ENCODE data around the gene IKZF1. TPM values are rescaled to one million over a fixed set of nuclear protein-coding genes. Genes with fewer than 3 reads are reported as not detected.

The IKZF1 gene
- polyA plus RNA-seq, 2 donors = 1.0 to 1.1 TPM

DNA sequence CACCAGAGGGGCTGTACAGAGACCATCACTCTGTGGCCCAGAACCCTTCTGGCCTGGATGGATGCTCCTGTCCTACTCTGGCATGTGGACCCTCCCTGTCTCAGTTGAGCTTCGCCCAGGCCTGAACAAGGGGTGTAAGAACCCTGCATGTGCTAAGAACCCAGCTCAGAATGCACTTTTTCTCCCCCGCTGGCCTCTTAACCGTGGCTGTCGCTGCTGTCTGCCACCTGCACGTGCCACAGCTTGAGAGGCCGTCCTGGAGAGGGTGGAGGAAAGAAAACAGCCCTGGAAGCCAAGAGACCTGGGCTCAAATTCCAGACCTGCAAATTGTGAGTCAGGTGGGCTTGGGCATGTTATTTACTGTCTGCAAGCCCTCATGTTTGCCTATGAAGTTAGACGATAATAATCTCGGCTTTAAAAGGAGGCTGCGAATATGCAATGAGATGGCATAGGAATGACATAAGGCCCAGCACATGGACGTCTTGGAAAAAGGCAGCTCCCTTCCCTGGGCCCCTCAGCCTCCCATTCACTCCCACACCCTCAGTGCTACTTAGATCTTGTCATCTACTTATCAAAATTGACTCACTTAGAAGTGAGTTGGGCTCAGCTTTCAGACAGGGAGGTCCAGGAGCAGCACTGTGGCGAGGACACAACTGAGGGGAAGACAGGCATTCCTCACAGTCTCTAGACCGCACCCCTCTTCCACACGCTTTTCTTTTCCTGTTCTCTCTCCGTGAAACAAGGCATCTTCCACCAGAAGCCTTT lies 114.2 kb downstream of the IKZF1 start:
- no peaks in the 10 kb centered on the region for H3K27me3 ChIP-seq (ENCODE audit: control insufficient read depth in 1 of 2, insufficient read depth in 2 of 2, low read length in 2 of 2)
- no peaks in the 10 kb centered on the region for H3K4me1 ChIP-seq (ENCODE audit: control insufficient read depth in 2 of 2, insufficient read depth in 2 of 2, low read length in 1 of 2)
- H3K27ac ChIP-seq (ENCODE audit: low read depth in 2 of 2, low read length in 1 of 2) = no peak overlapping the region
- WGBS, 2 donors = 72% methylated on average over 14 of the region's 14 CpGs
- no peaks in the 10 kb centered on the region for H3K36me3 ChIP-seq (ENCODE audit: control insufficient read depth in 2 of 2, insufficient read depth in 2 of 2, low read length in 1 of 2)
- no peaks in the 10 kb centered on the region for H3K9me3 ChIP-seq (ENCODE audit: control insufficient read depth in 2 of 2, insufficient read depth in 1 of 2, low read depth in 1 of 2, low read length in 1 of 2)
- no peak overlapping the region for H3K4me3 ChIP-seq (ENCODE audit: low read depth in 1 of 2, low read length in 2 of 2)

DNA sequence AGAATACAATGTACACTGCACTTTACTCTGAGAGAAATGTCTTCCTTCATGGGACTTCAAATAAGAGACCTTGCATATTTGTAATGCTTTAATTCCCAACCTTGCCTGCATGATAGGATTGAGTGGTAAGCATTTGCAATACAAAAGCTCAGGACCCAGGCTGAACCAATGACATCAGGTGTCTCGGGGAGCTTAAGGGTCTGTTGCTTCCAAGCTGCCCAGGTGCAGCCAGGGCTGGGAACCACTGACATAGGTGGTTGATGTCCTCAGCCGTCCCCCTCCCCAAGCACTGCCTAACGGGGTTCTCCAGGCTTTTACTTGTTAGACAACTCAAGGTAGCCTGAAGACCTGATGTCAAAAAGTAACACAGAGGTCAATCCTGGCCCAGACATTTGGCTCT lies 116.5 kb downstream of the IKZF1 start:
- Histone ChIP-seq H3K27ac (ENCODE audit: low read depth in 2 of 2, low read length in 1 of 2) (no peak overlapping the region), H3K4me1 (ENCODE audit: control insufficient read depth in 2 of 2, insufficient read depth in 2 of 2, low read length in 1 of 2) (no peaks in the 10 kb centered on the region), H3K36me3 (ENCODE audit: control insufficient read depth in 2 of 2, insufficient read depth in 2 of 2, low read length in 1 of 2) (no peaks in the 10 kb centered on the region), H3K27me3 (ENCODE audit: control insufficient read depth in 1 of 2, insufficient read depth in 2 of 2, low read length in 2 of 2) (no peaks in the 10 kb centered on the region), H3K9me3 (ENCODE audit: control insufficient read depth in 2 of 2, insufficient read depth in 1 of 2, low read depth in 1 of 2, low read length in 1 of 2) (no peaks in the 10 kb centered on the region), H3K4me3 (ENCODE audit: low read depth in 1 of 2, low read length in 2 of 2) (no peak overlapping the region)
- 61 to 65% methylated on average over 3 of the region's 3 CpGs for WGBS, 2 donors

DNA sequence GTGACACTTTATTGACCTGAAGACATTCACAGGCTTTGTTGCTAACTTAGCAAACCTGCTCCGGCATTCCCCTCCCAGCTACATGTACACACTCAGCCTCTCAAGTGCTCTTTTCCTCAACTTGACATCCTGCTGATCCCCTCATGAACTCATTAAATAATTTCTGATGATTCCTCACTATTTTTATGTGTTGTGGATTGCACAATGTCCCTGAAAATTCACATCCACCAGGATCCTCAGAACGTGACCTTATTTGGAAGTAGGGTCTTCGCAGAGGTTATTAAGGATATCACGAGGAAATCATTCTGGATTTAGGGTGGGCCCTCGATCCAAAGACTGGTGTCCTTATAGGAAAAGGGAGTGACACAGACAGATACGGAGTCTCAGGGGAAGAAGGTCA lies 118.3 kb downstream of the IKZF1 start:
- H3K4me1 ChIP-seq (ENCODE audit: control insufficient read depth in 2 of 2, insufficient read depth in 2 of 2, low read length in 1 of 2) = no peaks in the 10 kb centered on the region
- no peaks in the 10 kb centered on the region for H3K9me3 ChIP-seq (ENCODE audit: control insufficient read depth in 2 of 2, insufficient read depth in 1 of 2, low read depth in 1 of 2, low read length in 1 of 2)
- H3K36me3 ChIP-seq (ENCODE audit: control insufficient read depth in 2 of 2, insufficient read depth in 2 of 2, low read length in 1 of 2) = no peaks in the 10 kb centered on the region
- no peak overlapping the region for H3K27ac ChIP-seq (ENCODE audit: low read depth in 2 of 2, low read length in 1 of 2)
- no peak overlapping the region for H3K4me3 ChIP-seq (ENCODE audit: low read depth in 1 of 2, low read length in 2 of 2)
- H3K27me3 ChIP-seq (ENCODE audit: control insufficient read depth in 1 of 2, insufficient read depth in 2 of 2, low read length in 2 of 2) = no peaks in the 10 kb centered on the region
- 88 to 91% methylated on average over 6 of the region's 6 CpGs for WGBS, 2 donors

DNA sequence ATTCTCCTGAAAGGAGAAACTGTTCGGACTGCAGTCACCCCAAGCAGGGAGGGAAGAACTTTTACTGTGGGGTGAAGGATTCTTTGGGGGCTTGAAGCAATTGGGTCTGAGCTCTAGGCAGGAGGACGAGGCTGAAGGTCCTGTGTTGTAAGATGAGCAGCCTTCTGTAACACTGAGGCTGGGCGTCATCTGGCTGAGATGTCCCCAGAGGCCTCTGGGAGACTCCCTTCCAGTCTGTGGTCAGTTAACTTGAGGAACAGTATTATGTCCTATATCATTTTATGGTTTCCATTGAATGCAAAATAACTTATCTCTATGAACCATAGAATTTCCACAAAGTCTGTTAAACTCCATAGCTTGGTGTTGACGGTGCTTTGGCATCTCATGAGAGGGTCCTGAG lies 119.3 kb downstream of the IKZF1 start:
- H3K27ac ChIP-seq (ENCODE audit: low read depth in 2 of 2, low read length in 1 of 2) = no peak overlapping the region
- H3K36me3 ChIP-seq (ENCODE audit: control insufficient read depth in 2 of 2, insufficient read depth in 2 of 2, low read length in 1 of 2) = no peaks in the 10 kb centered on the region
- no peaks in the 10 kb centered on the region for H3K4me1 ChIP-seq (ENCODE audit: control insufficient read depth in 2 of 2, insufficient read depth in 2 of 2, low read length in 1 of 2)
- WGBS, 2 donors = 66 to 68% methylated on average over 4 of the region's 4 CpGs
- H3K4me3 ChIP-seq (ENCODE audit: low read depth in 1 of 2, low read length in 2 of 2) = no peak overlapping the region
- no peaks in the 10 kb centered on the region for H3K27me3 ChIP-seq (ENCODE audit: control insufficient read depth in 1 of 2, insufficient read depth in 2 of 2, low read length in 2 of 2)
- H3K9me3 ChIP-seq (ENCODE audit: control insufficient read depth in 2 of 2, insufficient read depth in 1 of 2, low read depth in 1 of 2, low read length in 1 of 2) = no peaks in the 10 kb centered on the region

- Histone ChIP-seq H3K27me3 (ENCODE audit: control insufficient read depth in 1 of 2, insufficient read depth in 2 of 2, low read length in 2 of 2) (no peaks in the 10 kb centered on the region), H3K36me3 (ENCODE audit: control insufficient read depth in 2 of 2, insufficient read depth in 2 of 2, low read length in 1 of 2) (no peaks in the 10 kb centered on the region), H3K9me3 (ENCODE audit: control insufficient read depth in 2 of 2, insufficient read depth in 1 of 2, low read depth in 1 of 2, low read length in 1 of 2) (no peaks in the 10 kb centered on the region), H3K4me3 (ENCODE audit: low read depth in 1 of 2, low read length in 2 of 2) (no peak overlapping the region), H3K4me1 (ENCODE audit: control insufficient read depth in 2 of 2, insufficient read depth in 2 of 2, low read length in 1 of 2) (no peaks in the 10 kb centered on the region), H3K27ac (ENCODE audit: low read depth in 2 of 2, low read length in 1 of 2) (no peak overlapping the region)
- 91% methylated on average over 6 of the region's 6 CpGs for WGBS, 2 donors
These were observed 120.8 kb downstream of the IKZF1 start for GRCh38 chr7:50425318-50425717.

- WGBS, 2 donors = 71 to 87% methylated on average over 5 of the region's 5 CpGs
- Histone ChIP-seq H3K4me1 (ENCODE audit: control insufficient read depth in 2 of 2, insufficient read depth in 2 of 2, low read length in 1 of 2) (no peaks in the 10 kb centered on the region), H3K36me3 (ENCODE audit: control insufficient read depth in 2 of 2, insufficient read depth in 2 of 2, low read length in 1 of 2) (no peaks in the 10 kb centered on the region), H3K4me3 (ENCODE audit: low read depth in 1 of 2, low read length in 2 of 2) (no peak overlapping the region), H3K27ac (ENCODE audit: low read depth in 2 of 2, low read length in 1 of 2) (no peak overlapping the region), H3K9me3 (ENCODE audit: control insufficient read depth in 2 of 2, insufficient read depth in 1 of 2, low read depth in 1 of 2, low read length in 1 of 2) (no peaks in the 10 kb centered on the region), H3K27me3 (ENCODE audit: control insufficient read depth in 1 of 2, insufficient read depth in 2 of 2, low read length in 2 of 2) (no peaks in the 10 kb centered on the region)
These were observed 121.9 kb downstream of the IKZF1 start for GRCh38 chr7:50426280-50427045.

- no peak overlapping the region for H3K4me3 ChIP-seq (ENCODE audit: low read depth in 1 of 2, low read length in 2 of 2)
- H3K27ac ChIP-seq (ENCODE audit: low read depth in 2 of 2, low read length in 1 of 2) = no peak overlapping the region
- 84 to 88% methylated on average over 2 of the region's 2 CpGs for WGBS, 2 donors
- H3K27me3 ChIP-seq (ENCODE audit: control insufficient read depth in 1 of 2, insufficient read depth in 2 of 2, low read length in 2 of 2) = no peaks in the 10 kb centered on the region
- H3K36me3 ChIP-seq (ENCODE audit: control insufficient read depth in 2 of 2, insufficient read depth in 2 of 2, low read length in 1 of 2) = no peaks in the 10 kb centered on the region
- H3K4me1 ChIP-seq (ENCODE audit: control insufficient read depth in 2 of 2, insufficient read depth in 2 of 2, low read length in 1 of 2) = no peaks in the 10 kb centered on the region
- no peaks in the 10 kb centered on the region for H3K9me3 ChIP-seq (ENCODE audit: control insufficient read depth in 2 of 2, insufficient read depth in 1 of 2, low read depth in 1 of 2, low read length in 1 of 2)
These were observed 123.0 kb downstream of the IKZF1 start for GRCh38 chr7:50427518-50427917.

- no peaks in the 10 kb centered on the region for H3K9me3 ChIP-seq (ENCODE audit: control insufficient read depth in 2 of 2, insufficient read depth in 1 of 2, low read depth in 1 of 2, low read length in 1 of 2)
These were observed 124.4 kb downstream of the IKZF1 start for GRCh38 chr7:50428911-50429310.

GRCh38 chr7:50431316-50431715 lies 126.8 kb downstream of the IKZF1 start:
- Histone ChIP-seq H3K4me1 (ENCODE audit: control insufficient read depth in 2 of 2, insufficient read depth in 2 of 2, low read length in 1 of 2) (peaks cover 0 to 2% of the 10 kb centered on the region in 2 donors), H3K4me3 (ENCODE audit: low read depth in 1 of 2, low read length in 2 of 2) (no peak overlapping the region), H3K36me3 (ENCODE audit: control insufficient read depth in 2 of 2, insufficient read depth in 2 of 2, low read length in 1 of 2) (no peaks in the 10 kb centered on the region), H3K9me3 (ENCODE audit: control insufficient read depth in 2 of 2, insufficient read depth in 1 of 2, low read depth in 1 of 2, low read length in 1 of 2) (no peaks in the 10 kb centered on the region), H3K27ac (ENCODE audit: low read depth in 2 of 2, low read length in 1 of 2) (no peak overlapping the region), H3K27me3 (ENCODE audit: control insufficient read depth in 1 of 2, insufficient read depth in 2 of 2, low read length in 2 of 2) (no peaks in the 10 kb centered on the region)
- 66 to 68% methylated on average over 2 of the region's 2 CpGs for WGBS, 2 donors

More at GRCh38 chr7:50428911-50429310, 124.4 kb downstream of the IKZF1 start:
- Histone ChIP-seq H3K4me3 (ENCODE audit: low read depth in 1 of 2, low read length in 2 of 2) (no peak overlapping the region), H3K4me1 (ENCODE audit: control insufficient read depth in 2 of 2, insufficient read depth in 2 of 2, low read length in 1 of 2) (no peaks in the 10 kb centered on the region), H3K36me3 (ENCODE audit: control insufficient read depth in 2 of 2, insufficient read depth in 2 of 2, low read length in 1 of 2) (no peaks in the 10 kb centered on the region), H3K27me3 (ENCODE audit: control insufficient read depth in 1 of 2, insufficient read depth in 2 of 2, low read length in 2 of 2) (no peaks in the 10 kb centered on the region), H3K27ac (ENCODE audit: low read depth in 2 of 2, low read length in 1 of 2) (no peak overlapping the region)
- WGBS, 2 donors = 79 to 84% methylated on average over 3 of the region's 3 CpGs
